ENCODE measurements around the gene TCF12. TPM values are rescaled to one million over a fixed set of nuclear protein-coding genes. Genes with fewer than 3 reads are reported as not detected.

Gene TCF12
- total and polyA plus RNA-seq, 2 donors (not counting 3 experiments of a cell fraction or from before 2014, with no cell fraction given): 72.1 to 133 TPM

DNA sequence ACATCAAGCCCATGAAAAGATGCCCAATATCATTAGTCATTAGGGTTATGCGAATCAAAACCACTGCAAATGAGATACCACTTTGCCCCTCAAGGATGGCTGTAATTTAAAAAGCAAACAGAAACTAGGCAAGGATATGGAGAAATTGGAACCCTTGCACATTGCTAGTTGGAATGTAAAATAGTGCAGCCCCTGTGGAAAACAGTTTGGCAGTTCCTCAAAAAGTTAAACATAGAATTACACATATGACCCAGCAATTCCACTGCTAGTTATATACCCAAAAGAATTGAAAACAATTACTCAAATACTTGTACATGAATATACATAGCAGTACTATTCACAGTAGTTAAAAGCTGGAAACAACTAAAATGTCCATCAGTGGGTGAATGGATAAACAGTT, 271.0 kb downstream of the TCF12 start:
- no peaks in the 10 kb centered on the region for H3K27me3 ChIP-seq (ENCODE audit: control insufficient read depth in 2 of 2, insufficient read depth in 2 of 2, low read length in 2 of 2)
- H3K4me3 ChIP-seq (replicated peaks in 1 of 3; ENCODE audit: insufficient read depth in 1 of 3, low read depth in 1 of 3, low read length in 3 of 3): no peak overlapping the region
- no peaks in the 10 kb centered on the region for H3K9me1 ChIP-seq (replicated peaks; ENCODE audit: control insufficient read depth, extremely low read depth, insufficient read depth, low read length)
- H3K4me1 ChIP-seq (ENCODE audit: control insufficient read depth, extremely low read depth, insufficient read depth, low read length): no peaks in the 10 kb centered on the region
- H3K4me2 ChIP-seq (ENCODE audit: insufficient read depth, low read length): no peak overlapping the region
- intact Hi-C loops (cut with micrococcal nuclease): no loop called here
- TF ChIP-seq CTCF (IDR thresholded peaks at IDR 0.05; ENCODE audit: extremely low read depth in 1 of 2, insufficient read depth in 1 of 2, low read depth in 1 of 2, low read length in 2 of 2): no peak
- TF ChIP-seq EZH2 (IDR thresholded peaks at IDR 0.05; ENCODE audit: borderline replicate concordance, low read depth, low read length, severe bottlenecking): no peak
- no peak for TF ChIP-seq GATA2 (IDR thresholded peaks at IDR 0.05; ENCODE audit: insufficient read depth, insufficient read length, low read depth, low read length)
- no peak for TF ChIP-seq POLR2AphosphoS5 (IDR thresholded peaks at IDR 0.05; ENCODE audit: insufficient read depth, low read depth, low read length)
- no peak for TF ChIP-seq MAX (IDR thresholded peaks at IDR 0.05; ENCODE audit: insufficient read depth, insufficient read length)
- no peak for TF ChIP-seq MYC (IDR thresholded peaks at IDR 0.05; ENCODE audit: low read depth, low read length)
- TF ChIP-seq POLR2A (IDR thresholded peaks at IDR 0.05; ENCODE audit: low read depth, low read length): no peak
- no peak for TF ChIP-seq JUN (IDR thresholded peaks at IDR 0.05; ENCODE audit: borderline replicate concordance, insufficient read depth, insufficient read length, low read depth)
- no peak for TF ChIP-seq FOS (IDR thresholded peaks at IDR 0.05; ENCODE audit: borderline replicate concordance, insufficient read depth, low read length)
- dilution Hi-C loops (cut with MboI; ENCODE audit: extremely low pct_ligation_motif_present, low sequenced_read_pairs): no loop called here
- H3K79me2 ChIP-seq (ENCODE audit: control insufficient read depth, insufficient read depth, low read length): no peaks in the 10 kb centered on the region
- ChIA-PET POLR2A (no interaction called here), CTCF (interaction anchor here (0.7 to 1.0 kb wide), 2 partner anchors 14 to 43 kb away, joined by 3 to 6 read pairs; no protein-coding TSS in a partner anchor)
- H3K36me3 ChIP-seq (ENCODE audit: control insufficient read depth in 2 of 2, extremely low read depth in 1 of 2, insufficient read depth in 2 of 2, low read length in 2 of 2): peaks cover 0 to 3% of the 10 kb centered on the region in 2 experiments
- no TSS peak for BruUV-seq (replicated peaks)
- no peaks in the 10 kb centered on the region for H4K20me1 ChIP-seq (replicated peaks; ENCODE audit: control insufficient read depth, extremely low read depth, insufficient read depth, low read length)
- no peak overlapping the region for H2AFZ ChIP-seq (ENCODE audit: low read depth, low read length)
- H3K9ac ChIP-seq (replicated peaks; ENCODE audit: extremely low read depth, insufficient read depth, low read length): no peak overlapping the region
- H3K9me3 ChIP-seq (replicated peaks; ENCODE audit: control insufficient read depth, insufficient read depth, low read length): no peaks in the 10 kb centered on the region
- H3K27ac ChIP-seq (ENCODE audit: insufficient read depth, low read depth, low read length): no peak overlapping the region
- no peak for FAIRE-seq
- DNase-seq (ENCODE audit: low read depth, low spot score): no peak
